ACC112 (cell line): ENCODE data around the gene LPP.

Experiments
- H2AFZ ChIP-seq: fragments of 200-600 bp; sonication (generic); one replicate; pipeline ENCODE4 v1.6.0; 2017; ENCODE audit warnings: antibody characterized with exemption, low read length; ENCODE audit not compliant: unreplicated experiment
- H3K27ac ChIP-seq: fragments of 200-600 bp; sonication (generic); 2 replicates; pipeline ENCODE4 v1.5.1; 2014; ENCODE audit warnings: low read depth, mild to moderate bottlenecking, antibody characterized with exemption, low read length, moderate library complexity
- H3K27me3 ChIP-seq: fragments of 200-600 bp; sonication (generic); 2 replicates; pipeline ENCODE4 v1.6.1; 2014; ENCODE audit warnings: mild to moderate bottlenecking, antibody characterized with exemption, low read length, moderate library complexity, mixed read lengths; ENCODE audit not compliant: insufficient read depth
- H3K36me3 ChIP-seq: fragments of 200-600 bp; sonication (generic); 2 replicates; pipeline ENCODE4 v1.6.1; 2016; ENCODE audit warnings: mild to moderate bottlenecking, antibody characterized with exemption, low read length, moderate library complexity, mixed read lengths; ENCODE audit not compliant: insufficient read depth
- H3K4me1 ChIP-seq: fragments of 200-600 bp; sonication (generic); one replicate; pipeline ENCODE4 v1.6.1; 2016; ENCODE audit warnings: low read length, mixed read lengths; ENCODE audit not compliant: insufficient read depth, unreplicated experiment, control insufficient read depth
- H3K4me3 ChIP-seq: fragments of 200-600 bp; sonication (generic); 2 replicates; pipeline ENCODE4 v1.5.1; 2014; ENCODE audit warnings: mild to moderate bottlenecking, low read depth, low read length
- H3K79me2 ChIP-seq: fragments of 200-600 bp; sonication (generic); one replicate; pipeline ENCODE4 v1.6.0; 2016; ENCODE audit warnings: low read length; ENCODE audit not compliant: control insufficient read depth, unreplicated experiment, insufficient read depth

Gene LPP

DNA sequence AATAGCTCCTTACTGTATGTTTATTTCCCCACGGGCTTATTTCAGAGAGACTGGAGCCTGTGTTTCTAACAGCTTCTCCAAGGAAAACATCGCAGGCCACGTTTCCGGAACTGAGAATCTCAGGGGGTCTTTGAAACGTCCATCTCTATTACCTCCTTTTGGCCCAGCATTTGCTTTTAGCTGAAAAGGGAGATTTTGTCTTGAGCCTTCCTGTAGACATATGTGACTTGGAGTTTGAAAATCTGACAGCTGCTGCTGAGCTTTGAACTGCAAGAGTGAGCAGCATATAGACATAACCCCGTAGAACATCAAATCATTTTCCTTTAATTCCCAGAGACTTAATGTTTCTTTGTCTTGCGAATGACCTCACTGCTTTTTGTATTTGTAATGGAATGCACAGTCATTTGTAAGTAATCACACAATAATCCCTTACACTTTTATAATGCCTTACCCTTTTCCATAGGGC is 54.6 kb downstream of the LPP start:
- Histone ChIP-seq H2AFZ (no peak overlapping the region), H3K27me3 (no peaks in the 10 kb centered on the region), H3K79me2 (peaks cover 63% of the 10 kb centered on the region), H3K36me3 (peaks cover 13% of the 10 kb centered on the region), H3K27ac (peak overlapping the region; percentile 42; the same call in 1 of the 2 replicates), H3K4me1 (peaks cover 35% of the 10 kb centered on the region), H3K4me3 (no peak overlapping the region)

DNA sequence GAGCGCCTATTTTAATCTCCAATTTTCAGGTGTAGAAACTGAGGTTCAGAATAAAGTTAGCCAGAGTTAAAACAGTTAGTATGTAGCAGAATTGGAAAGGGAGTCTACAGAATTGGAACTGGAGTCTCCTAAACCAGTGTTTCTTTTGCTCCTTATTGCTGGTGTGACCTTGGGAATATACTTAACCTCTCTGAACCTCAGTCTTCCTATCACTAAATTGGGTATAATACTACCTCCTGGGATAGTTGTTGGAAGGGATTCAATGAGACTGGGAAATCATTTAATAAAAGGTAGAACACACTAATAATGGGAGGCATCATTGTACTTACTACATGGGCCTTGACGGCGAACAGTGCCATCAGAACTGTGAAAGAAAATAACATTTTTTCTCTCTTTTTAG is 55.1 kb downstream of the LPP start:
- Histone ChIP-seq H3K27me3 (no peaks in the 10 kb centered on the region), H2AFZ (no peak overlapping the region), H3K27ac (peak overlapping the region; percentile 42; the same call in 1 of the 2 replicates), H3K36me3 (peaks cover 13% of the 10 kb centered on the region), H3K4me3 (no peak overlapping the region), H3K4me1 (peaks cover 37% of the 10 kb centered on the region), H3K79me2 (peaks cover 60% of the 10 kb centered on the region)

DNA sequence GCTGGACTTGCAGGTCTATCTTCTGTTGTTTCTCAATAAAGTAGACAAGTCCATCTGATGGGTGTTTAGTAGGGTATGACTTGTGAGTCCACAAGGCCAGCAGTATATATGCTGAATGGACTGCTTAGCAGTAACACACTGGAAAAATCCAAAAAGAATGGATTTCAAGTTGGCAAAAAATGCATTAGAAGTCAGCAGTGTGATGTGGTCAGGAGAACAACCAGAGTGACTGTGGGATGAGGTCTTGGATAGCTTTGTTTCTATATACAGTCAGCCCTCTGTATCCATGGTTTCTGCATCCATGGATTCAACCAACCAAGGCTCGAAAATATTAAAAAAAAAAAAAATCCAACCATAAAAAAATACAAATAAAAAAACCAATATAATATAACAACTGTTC is 55.8 kb downstream of the LPP start:
- Histone ChIP-seq H3K27me3 (no peaks in the 10 kb centered on the region), H3K27ac (no peak overlapping the region), H3K4me1 (peaks cover 37% of the 10 kb centered on the region), H3K36me3 (peaks cover 13% of the 10 kb centered on the region), H3K79me2 (peaks cover 57% of the 10 kb centered on the region), H3K4me3 (no peak overlapping the region), H2AFZ (no peak overlapping the region)

DNA sequence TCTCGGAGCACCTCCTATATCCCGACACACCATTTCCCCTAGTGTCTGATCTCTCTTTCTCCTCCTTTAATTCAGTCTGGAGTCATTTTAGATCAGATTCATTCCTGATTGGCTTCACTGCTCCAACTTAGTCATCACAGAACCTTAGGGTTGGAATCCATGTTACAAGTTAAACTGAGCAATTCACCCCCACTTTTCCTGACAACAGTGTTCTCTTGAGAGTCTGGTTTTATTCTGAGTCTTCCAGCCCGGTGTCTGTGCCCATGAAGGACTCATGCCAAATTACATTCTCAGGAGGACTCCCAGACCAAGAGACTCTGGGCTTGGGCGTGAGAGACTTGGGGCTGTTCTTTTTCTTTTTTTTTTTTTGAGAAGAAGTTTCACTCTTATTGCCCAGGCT is 57.5 kb downstream of the LPP start:
- peaks cover 52% of the 10 kb centered on the region for H3K79me2 ChIP-seq
- H3K27me3 ChIP-seq: no peaks in the 10 kb centered on the region
- H3K4me3 ChIP-seq: no peak overlapping the region
- H3K4me1 ChIP-seq: peaks cover 37% of the 10 kb centered on the region
- peak overlapping the region; percentile 15; the same call in 1 of the 2 replicates for H3K27ac ChIP-seq
- H2AFZ ChIP-seq: no peak overlapping the region
- H3K36me3 ChIP-seq: peaks cover 13% of the 10 kb centered on the region

DNA sequence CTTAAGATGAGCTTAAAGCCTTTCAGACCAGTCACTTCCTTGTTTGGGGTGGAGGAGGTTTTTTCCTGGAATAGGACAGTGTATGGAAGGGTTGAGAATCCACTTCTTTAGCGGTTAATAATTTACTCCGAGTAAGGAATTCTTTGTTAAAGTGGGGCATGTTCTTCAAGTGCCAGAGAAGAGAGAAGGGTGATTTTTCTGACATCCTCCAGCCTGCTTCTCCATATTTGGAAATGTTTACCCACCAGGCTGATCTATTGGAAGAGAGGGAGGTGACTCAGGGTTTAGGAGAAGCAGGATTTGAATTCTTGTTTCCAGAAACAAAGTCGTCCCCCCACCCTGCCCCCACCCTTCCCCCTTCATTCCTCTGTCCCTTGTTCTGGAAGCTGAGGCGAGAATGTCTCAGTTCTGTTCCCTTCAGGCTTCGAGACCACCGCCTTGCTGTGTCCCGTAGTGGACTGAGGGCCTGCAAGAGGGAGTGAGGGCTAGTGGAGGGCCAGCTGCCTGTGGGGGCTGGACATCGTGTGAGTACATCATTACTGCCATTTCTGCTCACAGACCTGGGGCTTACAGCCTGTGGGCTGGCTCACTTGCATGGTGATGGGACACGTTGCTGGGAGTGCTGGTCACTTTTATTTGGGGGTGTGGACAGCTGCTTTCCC is 58.5 kb downstream of the LPP start:
- no peak overlapping the region for H3K4me3 ChIP-seq
- no peaks in the 10 kb centered on the region for H3K27me3 ChIP-seq
- peak overlapping the region; percentile 78 for H3K27ac ChIP-seq
- peaks cover 13% of the 10 kb centered on the region for H3K36me3 ChIP-seq
- peaks cover 54% of the 10 kb centered on the region for H3K79me2 ChIP-seq
- H3K4me1 ChIP-seq: peaks cover 37% of the 10 kb centered on the region
- H2AFZ ChIP-seq: no peak overlapping the region

DNA sequence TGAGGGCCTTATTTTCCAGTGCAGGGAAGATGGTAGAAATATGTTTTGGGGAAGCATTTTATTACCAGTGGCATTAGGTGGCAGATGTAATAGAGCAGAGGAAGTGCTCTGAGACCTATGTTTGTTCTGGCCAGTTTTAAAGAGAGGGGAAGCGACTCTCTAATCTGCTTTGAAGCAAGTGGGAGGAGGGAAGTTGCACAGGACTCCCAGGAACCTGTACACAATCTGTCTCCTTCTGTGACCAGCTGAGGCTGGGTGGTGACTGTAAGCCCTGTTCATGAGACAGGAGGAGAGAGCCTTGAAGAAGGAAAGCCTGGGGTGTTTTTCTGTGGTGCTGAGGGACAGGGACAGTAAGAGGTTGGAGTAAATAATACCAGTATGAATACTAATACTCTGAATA is 60.5 kb downstream of the LPP start:
- Histone ChIP-seq H3K79me2 (peaks cover 40% of the 10 kb centered on the region), H3K27me3 (no peaks in the 10 kb centered on the region), H3K4me3 (no peak overlapping the region), H2AFZ (no peak overlapping the region), H3K27ac (no peak overlapping the region), H3K36me3 (peaks cover 2% of the 10 kb centered on the region), H3K4me1 (peaks cover 22% of the 10 kb centered on the region)

DNA sequence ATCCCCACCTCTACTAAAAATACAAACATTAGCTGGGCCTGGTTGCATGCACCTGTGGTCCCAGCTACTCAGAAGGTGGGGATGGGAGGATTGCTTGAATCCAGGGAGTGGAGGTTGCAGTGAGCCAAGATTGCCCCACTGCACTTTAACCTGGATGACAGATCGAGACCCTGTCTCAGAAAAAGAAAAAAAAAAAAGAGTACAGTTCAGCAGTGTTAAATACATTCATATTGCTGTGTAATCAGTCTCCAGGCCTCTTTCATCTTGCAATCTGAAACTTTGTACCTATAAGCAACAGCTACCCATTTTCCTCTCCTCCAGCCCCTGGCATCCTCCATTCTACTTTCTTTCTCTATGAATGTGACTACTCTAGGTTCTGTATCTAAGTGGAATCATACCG is 61.2 kb downstream of the LPP start:
- H3K4me1 ChIP-seq: peaks cover 23% of the 10 kb centered on the region
- peaks cover 43% of the 10 kb centered on the region for H3K79me2 ChIP-seq
- no peak overlapping the region for H2AFZ ChIP-seq
- no peaks in the 10 kb centered on the region for H3K27me3 ChIP-seq
- no peak overlapping the region for H3K27ac ChIP-seq
- peaks cover 7% of the 10 kb centered on the region for H3K36me3 ChIP-seq
- no peak overlapping the region for H3K4me3 ChIP-seq

DNA sequence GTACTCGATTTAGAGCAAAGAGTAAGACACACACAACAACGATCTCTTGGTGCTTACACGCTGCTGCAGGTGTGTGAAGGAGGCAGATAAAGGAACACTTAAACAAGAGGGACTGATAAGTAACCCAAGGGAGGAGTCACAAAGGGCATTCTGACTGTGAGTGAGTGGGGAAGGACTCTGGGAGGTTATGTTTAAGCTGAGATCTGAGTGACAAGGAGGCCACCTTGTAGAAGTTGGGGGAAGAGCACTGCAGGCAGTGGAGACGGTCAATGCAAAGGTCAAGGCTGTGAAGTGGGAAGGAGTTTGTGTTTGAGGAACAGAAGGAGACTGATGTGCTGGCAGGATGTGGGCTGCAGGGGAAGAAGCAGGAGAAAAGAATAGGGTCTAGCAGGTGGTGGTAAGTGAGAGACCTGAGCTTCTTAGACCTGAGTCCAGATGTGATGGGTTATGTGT is 63.1 kb downstream of the LPP start:
- peaks cover 51% of the 10 kb centered on the region for H3K79me2 ChIP-seq
- no peaks in the 10 kb centered on the region for H3K27me3 ChIP-seq
- peaks cover 11% of the 10 kb centered on the region; the same call in 1 of the 2 replicates for H3K36me3 ChIP-seq
- H3K4me3 ChIP-seq: no peak overlapping the region
- no peak overlapping the region for H2AFZ ChIP-seq
- no peak overlapping the region for H3K27ac ChIP-seq
- peaks cover 33% of the 10 kb centered on the region for H3K4me1 ChIP-seq

DNA sequence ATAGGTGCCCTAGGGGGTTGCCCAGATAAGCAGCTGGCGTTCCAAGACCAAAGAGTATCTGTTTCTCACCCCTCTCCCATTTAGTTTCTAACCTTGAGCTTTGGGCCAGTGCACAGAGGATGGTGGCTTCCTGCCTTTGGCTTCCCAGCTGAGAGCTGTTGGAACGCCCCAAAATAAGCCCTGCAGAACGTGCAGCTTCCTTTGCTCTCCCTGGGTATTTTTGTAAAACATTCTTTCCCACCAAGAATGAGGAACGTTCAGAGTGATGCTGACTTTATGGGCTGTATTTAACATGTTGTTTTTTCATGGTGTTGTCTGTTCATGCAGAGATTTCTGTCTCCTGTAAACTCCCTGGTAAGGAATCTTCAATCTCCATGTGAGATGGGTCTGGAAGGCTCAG is 63.8 kb downstream of the LPP start:
- H3K4me1 ChIP-seq: peaks cover 31% of the 10 kb centered on the region
- H3K4me3 ChIP-seq: no peak overlapping the region
- peaks cover 55% of the 10 kb centered on the region for H3K79me2 ChIP-seq
- H3K27me3 ChIP-seq: no peaks in the 10 kb centered on the region
- H3K36me3 ChIP-seq: peaks cover 11% of the 10 kb centered on the region; the same call in 1 of the 2 replicates
- 0 out of 2 replicates have a peak overlapping the region, but pooled peaks have one; percentile 4 for H3K27ac ChIP-seq
- no peak overlapping the region for H2AFZ ChIP-seq

DNA sequence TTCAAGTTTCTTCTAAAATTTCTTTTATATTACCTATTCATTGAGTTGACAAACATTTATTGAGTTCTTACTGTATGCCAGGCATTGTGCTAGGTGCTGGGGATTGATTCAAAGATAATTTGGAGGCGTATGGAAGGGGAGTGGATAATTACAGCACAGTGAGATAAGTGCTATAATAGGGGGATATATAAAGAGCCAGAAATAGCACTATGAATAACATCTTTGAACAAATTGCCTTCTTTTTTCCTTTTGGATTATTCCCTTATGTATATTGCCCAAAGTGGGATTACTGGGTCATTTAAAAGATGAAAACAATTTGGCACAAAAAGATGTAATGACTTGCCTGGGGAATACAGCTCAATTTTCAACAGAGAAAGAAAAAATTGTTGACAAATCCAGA is 64.6 kb downstream of the LPP start:
- Histone ChIP-seq H3K4me1 (peaks cover 24% of the 10 kb centered on the region), H3K36me3 (peaks cover 12% of the 10 kb centered on the region; the same call in 1 of the 2 replicates)

DNA sequence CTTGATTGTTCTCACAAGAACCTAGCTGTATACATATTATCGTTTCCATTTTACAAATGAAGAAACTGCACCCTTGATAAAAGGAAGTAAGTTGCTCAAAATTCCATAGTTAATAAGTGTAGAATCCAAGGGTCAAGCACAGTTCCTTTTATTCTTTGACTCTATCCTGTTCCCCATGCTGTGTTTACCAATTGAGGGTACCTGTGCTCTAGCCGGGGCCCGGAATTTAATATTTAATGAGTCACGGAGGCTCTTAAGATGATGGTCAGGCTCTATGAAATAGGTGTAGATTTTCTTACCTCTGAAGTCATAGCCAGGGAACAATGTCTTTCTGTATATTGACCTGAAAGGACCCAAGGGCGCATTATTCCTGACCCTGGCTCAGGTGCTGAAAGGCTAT is 65.2 kb downstream of the LPP start:
- H3K27me3 ChIP-seq: no peaks in the 10 kb centered on the region
- peaks cover 18% of the 10 kb centered on the region; the same call in 1 of the 2 replicates for H3K36me3 ChIP-seq
- H3K79me2 ChIP-seq: peaks cover 58% of the 10 kb centered on the region
- H3K27ac ChIP-seq: peak overlapping the region; percentile 93; the same call in 1 of the 2 replicates
- peaks cover 23% of the 10 kb centered on the region for H3K4me1 ChIP-seq
- no peak overlapping the region for H2AFZ ChIP-seq
- no peak overlapping the region for H3K4me3 ChIP-seq

More for the DNA sequence above, 64.6 kb downstream of the LPP start:
- peaks cover 53% of the 10 kb centered on the region for H3K79me2 ChIP-seq
- H3K27ac ChIP-seq: no peak overlapping the region
- H2AFZ ChIP-seq: no peak overlapping the region
- no peak overlapping the region for H3K4me3 ChIP-seq
- no peaks in the 10 kb centered on the region for H3K27me3 ChIP-seq
